ENCODE measurements around the gene SLIT2.

Gene SLIT2

GRCh38 chr4:20253735-20254409 lies 2.2 kb downstream of the SLIT2 start:
- in situ Hi-C loops (cut with HindIII; ENCODE audit: low sequenced_read_pairs) = no loop called here
- no peak for DNase-seq (ENCODE audit: low read depth)
- peak overlapping the region; percentile 69 for H3K4me3 ChIP-seq (ENCODE audit: low read depth, low read length)
- TF ChIP-seq CTCF (IDR thresholded peaks at IDR 0.05; ENCODE audit: low read depth, low read length, missing control alignments) = no peak

- DNase-seq (ENCODE audit: low read depth) = no peak
- H3K4me3 ChIP-seq (ENCODE audit: low read depth, low read length) = peak overlapping the region; percentile 69
- TF ChIP-seq CTCF (IDR thresholded peaks at IDR 0.05; ENCODE audit: low read depth, low read length, missing control alignments) = no peak
- in situ Hi-C loops (cut with HindIII; ENCODE audit: low sequenced_read_pairs) = no loop called here
Observed at GRCh38 chr4:20254511-20255250, 3.0 kb downstream of the SLIT2 start.

GRCh38 chr4:20255251-20255586 lies 3.5 kb downstream of the SLIT2 start:
- in situ Hi-C loops (cut with HindIII; ENCODE audit: low sequenced_read_pairs) = no loop called here
- H3K4me3 ChIP-seq (ENCODE audit: low read depth, low read length) = peak overlapping the region; percentile 69
- DNase-seq (ENCODE audit: low read depth) = no peak
- no peak for TF ChIP-seq CTCF (IDR thresholded peaks at IDR 0.05; ENCODE audit: low read depth, low read length, missing control alignments)

GRCh38 chr4:20255823-20256222 lies 4.1 kb downstream of the SLIT2 start:
- H3K4me3 ChIP-seq (ENCODE audit: low read depth, low read length) = peak overlapping the region; percentile 69
- in situ Hi-C loops (cut with HindIII; ENCODE audit: low sequenced_read_pairs) = no loop called here

GRCh38 chr4:20256381-20256881 lies 4.7 kb downstream of the SLIT2 start:
- in situ Hi-C loops (cut with HindIII; ENCODE audit: low sequenced_read_pairs) = no loop called here
- no peak for DNase-seq (ENCODE audit: low read depth)
- peak overlapping the region; percentile 69 for H3K4me3 ChIP-seq (ENCODE audit: low read depth, low read length)
- no peak for TF ChIP-seq CTCF (IDR thresholded peaks at IDR 0.05; ENCODE audit: low read depth, low read length, missing control alignments)

More at GRCh38 chr4:20255823-20256222, 4.1 kb downstream of the SLIT2 start:
- no peak for DNase-seq (ENCODE audit: low read depth)
- no peak for TF ChIP-seq CTCF (IDR thresholded peaks at IDR 0.05; ENCODE audit: low read depth, low read length, missing control alignments)

- no peak for TF ChIP-seq CTCF (IDR thresholded peaks at IDR 0.05; ENCODE audit: low read depth, low read length, missing control alignments)
- no peak for DNase-seq (ENCODE audit: low read depth)
- in situ Hi-C loops (cut with HindIII; ENCODE audit: low sequenced_read_pairs) = no loop called here
- no peak overlapping the region for H3K4me3 ChIP-seq (ENCODE audit: low read depth, low read length)
Observed at GRCh38 chr4:20259707-20260106, 8.0 kb downstream of the SLIT2 start.
